ENCODE data around the gene CYFIP1. TPM values are rescaled to one million over a fixed set of nuclear protein-coding genes. Genes with fewer than 3 reads are reported as not detected.

Gene CYFIP1
- total and polyA plus RNA-seq, 2 of the 8 experiments (the other 6 are each of a cell fraction or from before 2014, with no cell fraction given) = 38.6 to 81.7 TPM

GRCh38 chr15:22952796-22953579 is 27.2 kb downstream of the CYFIP1 start (continued):
- no peak for TF ChIP-seq ATF2 (IDR thresholded peaks at IDR 0.05; ENCODE audit: low read length)
- TF ChIP-seq RFX5 (IDR thresholded peaks at IDR 0.05; ENCODE audit: borderline replicate concordance, low read depth, low read length) = no peak
- TF ChIP-seq POU5F1 (IDR thresholded peaks at IDR 0.05; ENCODE audit: low read depth, low read length) = no peak

Data from H1 (cell line).